Activated CD8-positive, alpha-beta memory T cell treated with anti-CD3 and anti-CD28 coated beads for 4 hours (primary cell): ENCODE data around the gene AXIN1.
"Not testable (repeated sequence)": the region's sequence is repeated elsewhere in the genome, so short reads cannot be mapped to it uniquely, and the experiment has no call there.

Experiments used
- DNase-seq, 2 donors: peaks; one replicate each; pipeline ENCODE4 v3.0.0-alpha.2; 2020; ENCODE audit warnings: low read depth in 2 of 2

The AXIN1 gene

GRCh38 chr16:352547-353403 is at the start of gene AXIN1:
Gene AXIN1, minus strand, starts transcription at chr16:352723. Its CDS starts 5,698 bp downstream, at chr16:347025.
- peak; percentile 100 for DNase-seq

GRCh38 chr16:401468-402348 is 49.2 kb upstream of the AXIN1 start, which contains the start of gene DECR2:
Gene DECR2, plus strand, starts transcription at chr16:401885. Its CDS starts 79 bp downstream, at chr16:401964.
- peak; percentile 95 to 98 for DNase-seq

GRCh38 chr16:400061-400591 is 47.6 kb upstream of the AXIN1 start:
- no peak for DNase-seq

- DNase-seq: no peak
Measured at GRCh38 chr16:399340-400019, 47.0 kb upstream of the AXIN1 start.

- no peak for DNase-seq
Measured at GRCh38 chr16:398561-399339, 46.2 kb upstream of the AXIN1 start.

- no peak for DNase-seq
Measured at GRCh38 chr16:397736-398332, 45.3 kb upstream of the AXIN1 start.

- DNase-seq: no peak
Measured at GRCh38 chr16:397135-397661, 44.7 kb upstream of the AXIN1 start, which contains the start of gene NME4. Gene NME4, plus strand, starts transcription at chr16:397199. Its CDS starts 24 bp downstream, at chr16:397223.

- DNase-seq: no peak
Measured at GRCh38 chr16:396605-397004, 44.1 kb upstream of the AXIN1 start.

GRCh38 chr16:396199-396598 is 43.7 kb upstream of the AXIN1 start:
- DNase-seq: no peak

- no peak for DNase-seq
Measured at GRCh38 chr16:392450-393030, 40.0 kb upstream of the AXIN1 start.

- DNase-seq: peak; percentile 54 to 81
Measured at GRCh38 chr16:391885-392335, 39.4 kb upstream of the AXIN1 start.

- no peak for DNase-seq
Measured at GRCh38 chr16:389352-389751, 36.8 kb upstream of the AXIN1 start.

GRCh38 chr16:387761-388666 is 35.5 kb upstream of the AXIN1 start:
- DNase-seq: not testable (repeated sequence)

GRCh38 chr16:386641-387156 is 34.2 kb upstream of the AXIN1 start:
- DNase-seq: no peak

GRCh38 chr16:383326-384051 is 31.0 kb upstream of the AXIN1 start:
- no peak for DNase-seq

- peak in 1 of 2 donors; percentile 32 for DNase-seq
Measured at GRCh38 chr16:381789-382717, 29.5 kb upstream of the AXIN1 start, which contains the start of gene PGAP6. Gene PGAP6, minus strand, starts transcription at chr16:381978. Its CDS starts 157 bp downstream, at chr16:381821.
